GM18858 (cell line): Measurements from ENCODE around the gene CHMP1B.
"Not testable (repeated sequence)": the region's sequence is repeated elsewhere in the genome, so short reads cannot be mapped to it uniquely, and the experiment has no call there.

Source experiments
- ATAC-seq: cut with Tn5 transposase; IDR thresholded peaks from one replicate; pipeline ENCODE4 v1.9.1; 2021; ENCODE audit not compliant: unreplicated experiment

CHMP1B gene

GRCh38 chr18:11866764-11867163 is 15.6 kb downstream of the CHMP1B start:
- no peak for ATAC-seq

- no peak for ATAC-seq
Observed at GRCh38 chr18:11868230-11868629, 17.0 kb downstream of the CHMP1B start.

GRCh38 chr18:11871501-11871900 is 20.3 kb downstream of the CHMP1B start:
- no peak for ATAC-seq

- ATAC-seq, result no peak
Observed at GRCh38 chr18:11872479-11873136, 21.4 kb downstream of the CHMP1B start.

DNA sequence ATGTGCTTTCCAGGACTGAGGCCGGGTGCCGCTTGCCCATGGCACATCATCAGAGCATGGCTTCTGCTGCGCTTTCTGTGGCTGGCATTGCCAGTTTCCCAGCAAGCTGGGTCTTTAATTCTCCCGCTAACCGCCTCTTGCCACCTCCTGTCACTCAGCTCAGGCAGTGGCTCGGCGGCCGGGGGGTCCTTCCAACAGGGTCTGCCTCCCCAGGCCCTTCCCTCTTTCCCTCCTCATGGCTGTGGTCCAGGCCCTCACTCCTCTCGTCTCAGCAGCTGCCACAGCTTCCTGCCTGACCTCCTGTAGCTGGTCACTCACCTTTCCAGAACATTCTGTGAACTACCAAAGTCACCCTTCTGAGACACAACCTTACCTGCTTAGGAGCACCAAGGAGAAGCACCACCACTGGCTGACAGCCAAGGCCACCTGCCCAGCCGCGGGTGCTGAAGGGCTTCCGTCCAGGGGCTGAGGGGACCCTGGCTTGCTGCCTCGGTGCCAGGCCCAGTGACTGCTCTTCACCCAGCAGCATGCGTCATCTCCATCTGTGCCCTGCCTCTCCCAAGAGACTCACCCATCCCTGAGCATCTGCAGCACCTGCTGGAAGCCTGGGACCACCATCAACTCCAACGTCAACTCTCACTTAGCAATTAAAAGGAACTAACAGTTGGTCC is 22.6 kb downstream of the CHMP1B start:
- ATAC-seq, result no peak

GRCh38 chr18:11874676-11875075 is 23.5 kb downstream of the CHMP1B start:
- no peak for ATAC-seq

- no peak for ATAC-seq
Observed at GRCh38 chr18:11877497-11878135, 26.4 kb downstream of the CHMP1B start.

DNA sequence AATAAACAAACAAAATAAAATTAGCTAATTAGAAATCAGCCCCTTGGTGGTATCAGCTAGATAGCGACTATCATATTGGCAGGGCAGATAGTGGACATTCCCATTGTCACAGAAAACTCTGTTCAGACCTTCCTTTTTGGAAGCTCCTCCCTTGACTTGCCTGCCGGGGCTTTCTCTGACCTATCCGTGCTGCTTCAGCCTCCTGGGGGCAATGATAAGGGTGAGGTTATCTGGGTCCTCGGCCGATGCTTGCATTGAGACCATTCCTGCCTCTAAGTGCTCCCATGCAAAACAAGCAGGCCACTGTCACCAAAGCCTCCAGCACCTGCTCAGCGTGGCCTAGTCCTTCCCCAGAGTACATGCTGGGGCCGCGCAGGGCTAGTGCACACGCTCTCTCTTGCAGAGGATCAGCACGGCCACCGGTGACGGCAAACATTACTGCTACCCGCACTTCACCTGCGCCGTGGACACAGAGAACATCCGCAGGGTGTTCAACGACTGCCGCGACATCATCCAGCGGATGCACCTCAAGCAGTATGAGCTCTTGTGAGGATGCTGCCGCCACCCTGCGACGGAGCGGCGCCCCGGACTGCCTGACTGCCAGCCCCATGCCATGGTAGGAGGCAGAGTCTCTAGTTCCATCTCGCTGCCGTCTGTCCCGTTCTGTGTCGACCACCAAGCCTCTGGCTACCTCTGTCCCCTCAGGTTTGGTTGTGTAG is 29.5 kb downstream of the CHMP1B start:
- ATAC-seq, result no peak

GRCh38 chr18:11882636-11883035 is 31.4 kb downstream of the CHMP1B start:
- no peak for ATAC-seq

DNA sequence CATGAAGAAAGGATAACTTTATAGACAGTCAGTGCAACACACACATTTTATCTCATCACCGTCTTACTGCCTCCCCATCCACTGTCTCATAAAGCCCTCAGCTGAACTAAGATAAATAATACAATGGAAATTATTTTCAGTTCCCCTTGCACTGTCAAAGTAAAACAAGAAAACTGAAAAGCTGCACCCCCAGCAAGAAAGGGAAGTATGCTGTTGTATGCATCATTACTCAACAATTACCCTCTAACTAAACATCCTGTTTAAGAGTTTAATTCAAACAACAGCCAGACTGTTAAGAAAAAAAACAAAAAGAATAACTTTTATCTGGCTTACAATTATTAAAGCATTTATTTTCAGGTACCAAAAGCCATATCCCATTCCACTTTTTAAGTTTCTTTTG is 31.9 kb downstream of the CHMP1B start:
- ATAC-seq, result peak; percentile 85

DNA sequence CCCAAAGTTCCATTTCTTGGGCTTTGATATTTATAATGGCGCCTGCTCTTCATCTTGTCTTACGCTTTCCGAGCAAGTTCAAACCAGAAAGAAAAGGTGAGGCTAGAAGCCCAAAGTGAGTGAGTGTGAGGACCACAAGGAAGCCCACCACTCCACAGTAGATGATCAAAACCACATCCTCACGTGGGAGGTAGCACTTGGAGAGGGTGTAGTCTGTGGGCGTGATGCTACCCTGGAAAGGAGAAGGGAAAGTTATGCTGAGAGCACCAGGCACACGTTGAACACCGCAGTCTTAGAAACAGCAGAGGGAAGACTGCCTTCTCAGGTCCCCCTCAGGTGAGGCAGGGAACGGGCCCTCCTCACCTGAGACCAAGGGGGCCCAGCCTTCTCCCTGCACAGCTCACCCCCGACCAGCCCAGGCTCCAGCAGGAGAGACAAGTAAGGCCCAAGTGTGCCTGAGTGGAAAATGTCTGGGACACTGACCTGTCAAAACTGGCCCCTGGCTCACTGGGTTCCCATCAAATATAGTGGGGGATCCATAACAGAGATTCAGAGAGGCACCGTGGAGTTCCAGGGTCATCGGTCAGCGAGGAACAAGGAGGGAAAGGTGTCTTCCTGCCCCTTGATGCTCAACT is 33.3 kb downstream of the CHMP1B start:
- no peak for ATAC-seq

DNA sequence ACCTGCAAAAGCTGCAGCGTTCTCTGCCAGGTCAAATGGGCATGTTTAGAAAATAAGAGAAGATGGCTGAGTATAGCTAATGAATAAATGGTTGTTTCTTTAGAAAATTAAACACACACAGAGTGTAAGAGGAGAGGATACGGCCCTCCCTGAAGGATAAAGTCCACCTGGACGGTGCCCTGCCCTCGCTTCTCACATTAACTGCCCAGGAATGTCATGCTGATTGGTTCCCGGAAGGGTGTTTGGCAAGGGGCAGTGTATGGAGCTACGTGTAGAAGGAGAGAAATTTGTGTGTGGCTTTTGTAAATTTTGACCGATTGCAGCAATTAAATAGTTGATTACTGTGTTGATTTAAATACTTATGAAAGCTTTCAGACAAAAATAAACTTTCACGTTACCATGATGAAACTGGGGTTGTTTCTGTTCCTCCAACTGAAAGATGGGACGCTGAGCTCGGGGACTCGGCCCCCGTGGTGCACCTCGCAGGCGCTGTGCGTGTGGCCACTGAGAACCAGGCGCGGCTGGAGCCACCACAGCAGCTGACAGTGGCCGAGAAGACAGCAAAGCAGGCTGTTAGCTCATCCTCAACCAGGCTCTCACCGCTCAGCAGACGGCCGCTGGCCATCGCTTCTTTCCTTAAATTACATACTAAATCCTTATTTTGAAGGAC is 34.2 kb downstream of the CHMP1B start:
- no peak for ATAC-seq

- no peak for ATAC-seq
Observed at GRCh38 chr18:11886577-11887110, 35.4 kb downstream of the CHMP1B start.

GRCh38 chr18:11887328-11888128 is 36.3 kb downstream of the CHMP1B start:
- ATAC-seq, result no peak

DNA sequence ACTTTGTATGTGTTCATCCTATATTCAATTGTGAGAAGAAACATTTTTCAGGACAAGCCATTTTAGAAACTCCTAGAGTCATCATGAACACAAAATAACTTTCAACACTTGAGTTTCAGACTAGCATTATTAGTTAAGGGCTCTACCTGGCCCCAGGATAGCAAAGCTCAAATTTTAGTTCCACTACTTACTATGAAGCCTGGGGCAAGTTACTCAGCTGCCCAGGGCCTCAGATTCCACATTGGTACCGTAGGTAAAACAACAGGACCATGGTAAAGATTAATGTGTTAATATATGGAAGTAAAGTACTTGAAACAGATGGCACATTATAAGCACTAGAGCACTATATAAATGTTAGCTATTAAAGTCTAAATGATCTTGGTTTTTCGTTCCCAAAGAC is 37.5 kb downstream of the CHMP1B start:
- ATAC-seq, result no peak

- no peak for ATAC-seq
Observed at GRCh38 chr18:11889284-11889683, 38.1 kb downstream of the CHMP1B start.

DNA sequence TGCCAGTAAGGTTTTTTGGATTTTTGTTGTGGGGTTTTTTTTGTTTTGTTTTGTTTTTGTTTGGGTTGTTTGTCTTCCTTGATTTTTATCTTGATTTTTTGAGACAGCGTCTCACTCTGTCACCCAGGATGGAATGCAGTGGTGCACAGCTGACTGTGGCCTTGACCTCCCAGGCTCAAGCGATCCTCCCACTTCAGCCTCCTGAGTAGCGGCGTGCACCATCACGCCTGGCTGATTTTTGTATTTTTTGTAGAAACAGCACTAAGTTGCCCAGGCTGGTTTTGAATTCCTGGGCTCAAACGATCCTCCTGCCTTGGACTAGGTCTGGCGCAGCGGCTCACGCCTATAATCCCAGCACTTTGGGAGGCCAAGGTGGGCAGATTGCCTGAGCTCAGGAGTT is 40.5 kb downstream of the CHMP1B start:
- ATAC-seq, result no peak

- ATAC-seq, result not testable (repeated sequence)
Observed at GRCh38 chr18:11892438-11892837, 41.2 kb downstream of the CHMP1B start.

DNA sequence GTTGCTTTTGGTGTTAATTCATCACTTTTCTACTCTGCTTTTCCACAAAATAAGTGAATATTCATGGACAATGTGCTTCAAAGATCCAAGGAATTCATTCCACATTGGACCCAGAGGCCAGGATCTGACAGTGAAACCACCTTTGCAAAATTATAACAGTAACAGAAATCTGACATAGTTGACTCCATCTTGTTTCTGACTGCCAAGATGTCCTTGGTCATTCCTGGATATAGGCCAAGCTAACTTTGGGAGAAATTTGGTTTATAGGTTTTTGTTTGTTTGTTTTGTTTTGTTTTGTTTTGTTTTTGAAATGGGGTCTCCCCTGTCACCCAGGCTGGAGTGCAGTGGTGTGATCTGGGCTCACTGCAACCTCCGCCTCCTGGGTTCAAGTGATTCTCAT is 46.6 kb downstream of the CHMP1B start:
- no peak for ATAC-seq

DNA sequence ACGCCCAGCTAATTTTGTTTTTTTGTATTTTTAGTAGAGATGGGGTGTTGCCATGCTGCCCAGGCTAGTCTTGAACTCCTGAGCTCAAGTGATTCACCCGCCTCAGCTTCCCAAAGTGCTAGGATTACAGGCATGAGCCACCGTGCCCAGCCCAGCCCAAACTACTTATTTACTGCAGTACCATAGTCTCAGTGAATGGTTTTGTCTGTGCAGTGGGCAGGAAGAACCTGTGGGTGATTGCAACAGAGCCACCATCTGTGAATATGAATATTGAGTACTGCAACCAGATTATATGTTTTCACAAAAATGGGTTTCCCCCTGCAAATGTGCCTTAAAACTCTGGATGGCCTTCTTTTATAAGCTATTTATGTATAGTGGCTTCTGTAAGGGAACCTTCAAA is 47.9 kb downstream of the CHMP1B start:
- no peak for ATAC-seq
